ENCODE data around the gene CNFN.

Gene CNFN

DNA sequence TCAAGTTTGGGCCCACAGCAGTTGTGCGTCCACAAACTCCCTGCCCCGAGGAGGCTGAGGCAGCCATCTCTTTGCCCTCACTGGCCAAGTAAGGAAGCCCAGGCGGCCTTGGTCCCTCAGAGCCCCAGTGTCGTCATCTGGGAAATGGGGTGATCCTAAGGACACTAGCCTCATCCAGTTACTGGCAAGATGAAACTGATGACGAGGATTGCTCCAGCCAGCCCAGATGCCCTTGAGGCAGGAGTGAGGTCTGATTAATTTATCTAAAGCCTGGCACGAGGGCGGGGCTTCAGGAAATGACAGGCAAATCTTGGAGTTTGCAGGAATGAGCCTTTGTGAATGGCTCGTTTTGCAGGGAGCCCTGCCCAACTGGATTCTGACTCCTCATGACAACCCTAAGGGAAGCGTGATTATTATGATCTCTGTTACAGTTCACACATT is 31.5 kb upstream of the CNFN start:
- DNase-seq, result no peak
- TF ChIP-seq GATA1 (IDR thresholded peaks at IDR 0.05; ENCODE audit: low read depth, low read length) (no peak), POLR2A (IDR thresholded peaks at IDR 0.05; ENCODE audit: low read length) (no peak)

DNA sequence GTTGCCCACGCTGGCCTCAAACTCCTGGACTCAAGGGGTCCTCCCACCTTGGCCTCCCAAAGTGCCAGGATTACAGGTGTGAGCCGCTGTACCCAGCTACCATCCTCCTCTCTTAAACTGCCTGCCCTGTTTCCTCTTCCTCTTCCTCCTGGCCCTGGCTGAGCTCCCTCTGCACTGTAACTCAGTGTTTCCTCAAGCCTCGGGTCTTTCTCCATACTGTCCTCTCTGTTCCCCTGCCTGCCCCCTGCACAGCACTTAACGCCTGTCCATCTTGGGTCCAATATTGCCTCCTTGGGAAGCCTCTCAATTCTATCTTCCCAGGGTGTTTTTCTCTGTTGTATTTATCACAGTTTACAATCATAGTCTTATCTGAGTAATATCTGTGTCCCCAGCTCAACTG is 31.0 kb upstream of the CNFN start:
- TF ChIP-seq POLR2A (IDR thresholded peaks at IDR 0.05; ENCODE audit: low read length) (no peak), GATA1 (IDR thresholded peaks at IDR 0.05; ENCODE audit: low read depth, low read length) (no peak)
- no peak for DNase-seq

DNA sequence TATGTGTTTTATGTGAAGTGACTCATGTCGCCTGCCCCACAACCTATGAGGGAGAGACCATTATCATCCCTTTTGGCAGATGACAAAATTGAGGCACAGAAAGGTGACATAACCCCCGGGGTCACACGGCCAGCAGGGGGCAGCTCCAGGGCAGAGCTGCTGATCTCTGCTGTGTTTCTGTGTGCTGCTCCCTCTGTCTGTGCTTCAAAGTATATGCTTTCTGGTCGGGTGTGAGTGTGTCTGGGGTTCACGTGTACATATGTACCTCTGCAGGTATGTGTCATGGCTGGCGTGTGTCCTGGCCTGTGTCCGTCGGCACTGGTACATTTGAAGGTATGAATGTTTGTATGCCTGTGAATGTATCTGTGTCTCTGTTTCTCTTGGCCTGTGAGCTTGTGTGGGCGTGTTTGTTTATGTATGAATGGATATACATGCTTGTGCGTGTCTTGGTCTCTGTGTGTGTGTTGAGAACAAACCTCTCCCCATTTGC is 30.0 kb upstream of the CNFN start:
- TF ChIP-seq POLR2A (IDR thresholded peaks at IDR 0.05; ENCODE audit: low read length) (no peak), GATA1 (IDR thresholded peaks at IDR 0.05; ENCODE audit: low read depth, low read length) (no peak)
- DNase-seq, result peak; percentile 80 to 83

DNA sequence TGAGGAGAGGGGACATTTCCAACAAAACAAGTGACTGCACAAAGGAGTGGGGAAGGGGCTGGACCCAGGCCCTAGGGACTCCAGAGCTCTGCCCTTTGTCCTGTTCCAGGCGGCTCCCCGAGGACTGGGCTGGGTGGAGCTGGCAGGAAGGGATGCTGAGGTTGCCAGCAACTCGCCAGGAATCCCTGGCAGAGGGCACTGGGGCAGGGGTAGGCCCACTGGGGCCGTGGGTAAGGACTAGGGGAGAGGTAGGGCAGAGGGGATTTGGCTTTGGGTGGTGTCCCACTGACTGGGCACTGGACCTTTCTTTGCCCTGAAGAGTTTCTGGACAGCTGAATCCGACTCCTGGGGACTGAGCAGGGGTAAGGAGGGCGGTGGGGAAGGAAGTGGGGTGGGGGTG is 29.2 kb upstream of the CNFN start:
- TF ChIP-seq GATA1 (IDR thresholded peaks at IDR 0.05; ENCODE audit: low read depth, low read length) (no peak), POLR2A (IDR thresholded peaks at IDR 0.05; ENCODE audit: low read length) (no peak)
- DNase-seq, result no peak

DNA sequence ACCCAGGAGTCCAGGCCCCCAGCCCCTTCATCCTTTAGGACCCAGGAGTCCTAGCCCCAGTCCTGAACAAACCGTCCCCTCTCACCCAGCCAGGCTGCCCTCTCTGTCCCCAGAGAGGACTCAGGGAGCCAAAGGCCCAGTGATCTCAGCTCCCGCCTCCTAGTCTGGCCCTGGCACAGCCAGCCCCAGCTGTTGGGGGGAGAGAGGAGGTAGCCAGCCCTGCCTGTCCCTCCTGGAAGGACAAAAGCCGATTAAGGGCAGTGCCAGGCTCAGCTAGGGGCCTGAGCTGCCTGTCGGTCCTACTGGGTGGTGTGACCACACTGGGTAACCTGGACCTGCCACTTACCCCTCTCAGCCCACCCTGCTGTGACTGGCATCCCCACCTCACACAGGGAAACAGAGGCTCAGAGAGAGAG is 22.6 kb upstream of the CNFN start:
- TF ChIP-seq GATA1 (IDR thresholded peaks at IDR 0.05; ENCODE audit: low read depth, low read length), result no peak
- no peak for TF ChIP-seq POLR2A (IDR thresholded peaks at IDR 0.05; ENCODE audit: low read length)
- no peak for DNase-seq

DNA sequence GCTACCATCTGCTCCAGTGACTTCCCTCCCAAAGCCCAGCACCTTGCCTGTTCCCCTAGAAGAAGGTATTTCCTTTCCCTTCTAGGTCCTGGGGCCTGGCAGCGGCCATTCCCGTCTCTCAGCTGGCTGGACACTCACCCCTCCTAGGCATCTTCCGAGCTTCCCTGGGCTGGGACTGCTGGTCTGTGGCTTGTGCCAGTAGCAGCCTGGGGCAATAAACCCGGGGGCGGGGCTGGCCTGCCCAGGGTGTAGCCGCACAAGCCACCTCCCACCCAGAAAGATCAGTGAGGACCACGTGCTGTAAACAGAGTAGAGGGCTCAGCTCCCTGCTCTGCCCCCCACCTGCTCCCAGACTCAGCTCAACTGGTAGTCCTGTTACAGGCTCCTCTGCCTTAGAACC is 22.1 kb upstream of the CNFN start:
- no peak for TF ChIP-seq GATA1 (IDR thresholded peaks at IDR 0.05; ENCODE audit: low read depth, low read length)
- no peak for TF ChIP-seq POLR2A (IDR thresholded peaks at IDR 0.05; ENCODE audit: low read length)
- DNase-seq, result no peak

DNA sequence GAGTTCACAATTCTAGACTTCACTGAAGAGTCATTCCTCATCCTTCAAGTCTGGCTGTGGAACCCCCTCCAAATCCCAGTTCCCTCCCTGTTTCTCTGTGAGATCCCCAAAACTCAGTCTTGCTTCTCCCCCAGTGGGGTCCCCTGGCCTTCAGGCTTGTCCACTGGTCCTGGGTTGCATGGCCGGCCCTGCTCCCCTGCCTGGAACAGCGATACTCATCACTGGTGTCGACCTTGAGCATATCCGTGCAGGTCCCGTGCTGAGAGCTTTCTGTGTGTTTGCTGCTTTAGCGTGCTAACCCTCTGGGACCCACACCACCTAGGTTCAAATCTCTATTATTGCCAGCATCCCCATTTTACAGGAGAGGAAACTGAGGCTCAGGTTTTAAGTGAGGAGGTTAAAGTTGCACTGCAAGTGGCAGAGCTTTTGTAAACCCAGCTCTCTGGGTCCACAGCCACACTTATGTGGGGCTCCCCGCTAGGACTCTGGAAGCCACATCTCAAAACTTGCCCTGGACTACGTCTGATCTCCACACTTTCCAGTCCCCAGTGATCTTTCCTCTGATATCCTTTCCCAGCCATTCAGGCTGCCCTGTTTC is 21.6 kb upstream of the CNFN start:
- TF ChIP-seq GATA1 (IDR thresholded peaks at IDR 0.05; ENCODE audit: low read depth, low read length) (no peak), POLR2A (IDR thresholded peaks at IDR 0.05; ENCODE audit: low read length) (no peak)

DNA sequence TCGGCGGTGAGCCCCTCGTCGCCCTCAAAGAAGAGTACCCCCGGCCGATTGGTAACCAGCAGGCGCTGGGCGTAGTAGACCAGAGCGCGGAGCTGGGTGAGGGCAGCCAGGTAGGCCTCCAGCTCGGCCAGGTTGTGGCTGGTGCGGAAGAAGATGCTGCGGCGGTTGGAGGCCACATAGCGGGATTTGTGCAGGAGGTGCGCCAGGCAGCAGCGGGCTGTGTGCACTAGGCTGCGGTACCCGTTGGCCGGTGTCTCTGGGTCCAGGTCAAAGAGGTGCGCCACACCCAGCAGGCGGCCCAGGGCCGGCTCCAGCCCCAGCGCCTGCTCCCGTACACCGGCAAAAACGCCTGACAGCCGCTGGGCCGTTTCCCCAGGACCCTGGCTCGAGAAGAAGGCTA is 20.3 kb upstream of the CNFN start:
- DNase-seq, result no peak
- TF ChIP-seq GATA1 (IDR thresholded peaks at IDR 0.05; ENCODE audit: low read depth, low read length) (no peak), POLR2A (IDR thresholded peaks at IDR 0.05; ENCODE audit: low read length) (no peak)

More for the DNA sequence above, 21.6 kb upstream of the CNFN start:
- no peak for DNase-seq

DNA sequence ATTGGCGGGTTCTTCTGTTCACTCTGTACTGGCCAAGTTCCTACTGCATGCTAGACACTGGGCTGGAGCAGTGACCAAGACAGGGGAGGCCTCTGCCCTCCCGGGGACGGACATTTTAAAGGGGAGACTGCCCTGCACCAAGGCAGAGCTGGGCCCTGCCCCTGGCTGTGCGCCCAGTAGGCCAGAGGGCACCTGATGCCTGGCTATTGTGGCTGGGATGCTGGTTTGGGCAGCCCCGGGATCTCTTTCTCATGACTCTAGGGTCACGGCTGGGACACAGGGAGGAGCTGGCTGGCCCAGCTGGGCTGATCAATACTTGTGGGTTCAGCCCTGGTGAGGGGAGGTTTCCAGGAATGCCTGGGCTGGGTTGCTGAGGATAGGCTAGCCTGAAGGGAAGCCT is 19.4 kb upstream of the CNFN start:
- no peak for DNase-seq
- no peak for TF ChIP-seq POLR2A (IDR thresholded peaks at IDR 0.05; ENCODE audit: low read length)
- no peak for TF ChIP-seq GATA1 (IDR thresholded peaks at IDR 0.05; ENCODE audit: low read depth, low read length)

DNA sequence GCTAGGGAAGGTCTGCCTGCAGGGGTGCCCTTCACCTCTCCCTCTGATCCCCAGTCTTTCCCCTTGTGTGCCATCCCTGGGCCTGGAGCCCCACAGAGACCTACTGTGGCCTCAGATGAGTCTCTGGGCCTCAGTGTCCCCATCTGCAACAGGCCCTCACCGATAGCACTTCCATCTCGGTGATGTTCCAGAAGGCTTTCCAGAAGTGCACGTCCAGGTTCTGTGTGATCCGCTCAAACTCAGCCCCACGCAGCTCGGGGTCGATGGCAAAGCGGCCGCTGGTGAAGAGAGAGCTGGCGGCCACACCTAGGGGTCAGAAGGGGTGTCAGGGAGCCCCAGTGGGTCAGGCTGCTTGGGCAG is 17.7 kb upstream of the CNFN start:
- TF ChIP-seq GATA1 (IDR thresholded peaks at IDR 0.05; ENCODE audit: low read depth, low read length) (no peak), POLR2A (IDR thresholded peaks at IDR 0.05; ENCODE audit: low read length) (no peak)

DNA sequence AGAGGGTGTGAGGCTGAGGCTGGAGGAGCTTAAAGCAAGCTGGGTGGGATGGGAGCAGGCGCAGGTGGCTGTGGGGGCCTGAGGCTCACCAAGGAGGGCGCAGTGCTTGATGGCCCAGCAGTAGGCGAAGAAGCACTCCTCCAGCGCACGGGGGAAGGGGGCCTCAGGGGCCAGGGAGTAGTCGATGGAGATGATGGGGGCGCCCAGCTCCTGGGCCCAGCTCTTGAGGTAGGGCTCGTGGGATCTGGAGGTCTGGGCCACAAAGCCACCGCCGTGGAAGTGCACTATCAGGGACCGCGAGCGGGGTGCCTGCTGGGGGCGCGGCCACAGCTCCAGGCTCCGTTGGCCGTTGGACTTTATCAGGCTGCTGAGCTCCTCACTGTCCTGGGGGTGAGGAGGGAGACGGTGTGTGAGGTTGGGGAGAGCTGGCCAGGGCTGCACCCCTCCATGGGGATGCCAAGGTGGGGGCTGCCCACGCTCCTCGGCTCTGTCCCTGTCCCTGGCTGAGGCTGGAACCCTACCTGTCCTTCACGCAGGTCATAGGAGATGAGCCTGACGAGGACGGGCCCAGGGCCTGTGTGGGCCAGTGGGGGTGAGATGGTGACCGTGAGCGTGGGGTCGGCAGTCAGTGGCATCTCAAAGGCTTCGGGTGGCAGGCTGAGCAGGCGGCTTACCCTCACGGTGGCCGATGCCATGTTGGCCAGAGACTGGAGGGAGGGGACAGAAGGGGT is 17.2 kb upstream of the CNFN start:
- no peak for DNase-seq
- TF ChIP-seq GATA1 (IDR thresholded peaks at IDR 0.05; ENCODE audit: low read depth, low read length) (no peak), POLR2A (IDR thresholded peaks at IDR 0.05; ENCODE audit: low read length) (no peak)

More for the DNA sequence above, 17.7 kb upstream of the CNFN start:
- no peak for DNase-seq

DNA sequence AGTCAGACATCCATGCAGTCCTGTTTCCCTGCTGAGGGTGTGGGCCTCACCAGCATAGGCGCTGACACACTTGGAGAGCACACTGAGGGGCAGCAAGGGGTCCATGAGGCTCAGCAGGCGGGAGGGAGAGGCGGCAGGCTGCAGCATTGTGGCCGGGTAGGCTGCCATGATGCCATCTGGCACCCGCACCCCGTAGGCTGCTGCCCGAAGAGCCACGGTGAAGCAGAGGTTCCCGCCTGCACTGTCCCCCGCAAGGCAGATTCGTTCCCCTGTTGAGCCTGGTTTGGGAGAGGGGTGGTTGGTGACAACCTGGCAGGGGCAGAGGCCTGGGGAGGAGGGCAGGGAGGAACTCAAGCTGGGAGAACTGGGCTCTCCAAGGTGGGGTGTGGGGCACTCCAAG is 16.0 kb upstream of the CNFN start:
- DNase-seq, result no peak

DNA sequence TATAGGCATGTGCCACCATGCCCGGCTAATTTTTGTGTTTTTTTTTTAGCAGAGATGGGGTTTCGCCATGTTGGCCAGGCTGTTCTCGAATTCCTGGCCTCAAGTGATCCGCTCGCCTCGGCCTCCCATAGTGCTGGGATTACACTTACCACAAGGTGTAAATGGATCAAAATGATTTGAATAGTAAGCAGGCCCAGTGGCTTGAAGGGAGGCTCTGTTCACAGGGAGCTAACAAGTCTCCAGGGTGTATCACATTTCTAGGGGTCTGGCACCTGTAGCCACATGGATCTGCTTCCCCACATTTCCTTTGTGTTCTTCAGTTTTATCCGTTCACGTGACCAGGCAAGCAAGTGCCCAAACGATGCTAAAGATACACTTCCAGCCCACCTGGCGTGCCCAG is 13.5 kb upstream of the CNFN start:
- no peak for TF ChIP-seq GATA1 (IDR thresholded peaks at IDR 0.05; ENCODE audit: low read depth, low read length)
- DNase-seq, result no peak

More for the DNA sequence above, 16.0 kb upstream of the CNFN start:
- no peak for TF ChIP-seq GATA1 (IDR thresholded peaks at IDR 0.05; ENCODE audit: low read depth, low read length)
- no peak for TF ChIP-seq POLR2A (IDR thresholded peaks at IDR 0.05; ENCODE audit: low read length)

DNA sequence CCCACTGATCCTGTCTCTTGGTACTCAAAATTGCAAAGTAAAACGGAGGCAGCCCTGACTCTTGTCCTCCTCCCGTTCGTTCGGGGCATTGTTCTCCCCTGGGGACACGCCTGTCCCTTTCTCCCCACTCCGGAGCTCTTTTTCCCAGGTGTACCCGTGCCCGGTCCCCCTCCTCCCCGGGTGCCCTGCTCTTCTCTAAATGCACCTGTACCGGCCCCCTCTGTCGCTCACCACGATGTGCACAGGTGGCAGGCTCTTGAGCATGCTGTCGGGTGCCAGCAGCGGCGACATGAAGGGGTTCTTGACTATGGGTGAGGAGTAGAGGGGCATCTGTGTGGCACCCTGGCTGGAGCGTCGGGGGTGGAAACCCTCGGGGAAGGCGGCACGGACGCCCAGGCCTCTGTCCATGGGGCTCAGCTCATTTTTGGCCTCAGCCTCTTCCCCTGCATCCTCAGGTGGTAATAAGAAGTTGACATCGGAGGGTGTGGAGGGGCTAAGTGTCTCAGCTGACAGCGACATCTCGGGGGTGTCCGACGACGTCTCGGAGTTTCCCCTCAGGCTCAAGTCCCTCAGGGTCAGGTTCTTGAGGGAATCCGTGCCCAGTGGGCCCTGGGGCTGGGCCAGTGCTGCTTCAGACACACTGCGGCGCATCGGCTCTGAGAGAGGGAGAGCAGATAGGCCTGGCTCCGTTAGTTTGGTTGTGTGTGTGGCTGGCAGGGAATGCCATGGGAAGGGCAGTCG is 12.4 kb upstream of the CNFN start:
- no peak for DNase-seq
- no peak for TF ChIP-seq POLR2A (IDR thresholded peaks at IDR 0.05; ENCODE audit: low read length)
- no peak for TF ChIP-seq GATA1 (IDR thresholded peaks at IDR 0.05; ENCODE audit: low read depth, low read length)
